GM18873 (cell line): ENCODE measurements around the gene UNKL.

Experiments used
- ATAC-seq: cut with Tn5 transposase; IDR thresholded peaks from one replicate; pipeline ENCODE4 v1.9.1; 2021; ENCODE audit warnings: mild to moderate bottlenecking, moderate library complexity, moderate number of reproducible peaks; ENCODE audit not compliant: unreplicated experiment, low FRiP score

Gene UNKL

GRCh38 chr16:1357906-1358566, 56.5 kb downstream of the UNKL start:
- no peak for ATAC-seq

GRCh38 chr16:1356061-1356900, 58.2 kb downstream of the UNKL start:
- ATAC-seq: no peak

GRCh38 chr16:1355591-1355990, 58.9 kb downstream of the UNKL start:
- ATAC-seq: no peak

- no peak for ATAC-seq
These were observed 59.5 kb downstream of the UNKL start for GRCh38 chr16:1354815-1355540.

DNA sequence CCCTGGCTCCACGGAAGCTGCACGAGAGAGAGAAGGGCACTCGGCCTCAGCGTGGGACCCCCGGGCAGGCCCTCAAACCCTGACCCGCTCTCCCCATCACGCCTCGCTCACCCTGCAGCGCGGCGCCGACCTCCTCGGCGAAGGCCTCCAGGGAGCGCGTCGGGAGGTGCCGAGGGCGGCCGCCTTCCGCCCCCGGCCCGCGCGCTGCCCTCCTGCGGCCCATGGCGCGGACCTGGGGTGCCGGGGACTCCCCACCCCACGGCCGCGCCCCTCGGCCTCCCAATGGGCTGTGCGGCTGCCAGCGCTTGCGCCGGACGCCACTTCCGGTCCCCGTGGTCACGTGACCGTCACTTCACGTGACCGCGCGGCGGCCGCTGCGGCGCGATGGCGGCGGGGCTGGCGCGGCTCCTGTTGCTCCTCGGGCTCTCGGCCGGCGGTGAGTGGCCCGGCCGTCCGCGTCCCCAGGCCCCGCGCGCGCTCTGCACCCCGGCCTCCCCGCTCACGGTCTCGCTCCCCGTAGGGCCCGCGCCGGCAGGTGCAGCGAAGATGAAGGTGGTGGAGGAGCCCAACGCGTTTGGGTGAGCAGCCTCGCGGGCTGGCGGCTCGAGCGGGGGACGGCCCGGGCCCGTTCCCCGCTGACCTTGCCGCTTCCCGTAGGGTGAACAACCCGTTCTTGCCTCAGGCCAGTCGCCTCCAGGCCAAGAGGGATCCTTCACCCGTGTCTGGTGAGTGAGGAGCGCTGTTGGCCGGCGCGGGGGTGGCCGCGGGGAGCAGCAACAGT, 62.7 kb downstream of the UNKL start, which contains the start of the genes GNPTG and TSR3:
Gene GNPTG, plus strand, starts transcription at position 350 of the 781 bp plus-strand sequence. Its CDS starts 35 bp downstream, at position 385.
Gene TSR3, minus strand, starts transcription at position 297 of the 781 bp plus-strand sequence. Its CDS starts 74 bp downstream, at position 223.
- no peak for ATAC-seq

- no peak for ATAC-seq
These were observed 63.3 kb downstream of the UNKL start for GRCh38 chr16:1351215-1351581.

DNA sequence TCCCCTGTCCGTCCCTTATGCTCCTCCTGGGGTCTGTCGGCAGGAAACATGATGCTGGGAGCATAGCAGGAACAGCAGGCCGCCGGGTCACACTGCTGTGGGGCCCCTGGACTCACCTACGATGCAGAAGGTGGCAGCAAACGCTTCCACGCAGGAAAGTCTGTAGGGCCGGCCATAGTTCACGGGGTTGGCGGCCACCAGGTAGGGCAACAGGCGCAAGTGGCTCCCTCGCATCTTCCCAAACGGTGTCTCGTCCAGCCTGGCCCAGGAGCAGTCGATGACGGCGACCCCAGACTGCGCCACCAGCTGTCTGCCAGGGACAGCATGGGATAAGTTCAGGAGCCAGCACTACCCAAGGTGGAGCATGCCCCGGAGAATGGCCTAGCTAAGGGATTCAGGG, 63.8 kb downstream of the UNKL start:
- ATAC-seq: no peak

DNA sequence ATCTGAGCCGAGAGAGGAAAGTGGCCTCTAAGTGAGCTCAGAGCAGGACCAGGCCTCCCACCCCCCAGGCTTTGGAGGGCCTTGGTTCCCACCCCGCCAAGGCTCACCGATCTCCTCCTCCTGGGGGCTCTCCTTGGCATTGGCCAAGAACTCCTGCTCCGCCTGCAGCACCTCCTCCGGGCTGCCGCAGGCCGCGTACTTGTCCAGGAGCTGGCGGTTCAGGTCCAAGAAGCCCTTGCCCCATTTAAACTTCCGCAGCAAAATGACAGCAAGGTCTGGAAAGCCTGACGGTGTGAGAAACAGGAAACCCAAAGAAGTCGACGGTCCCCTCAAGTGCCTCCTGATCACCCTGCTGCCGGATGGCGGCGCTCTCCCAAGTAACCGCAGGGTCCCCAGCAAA, 64.6 kb downstream of the UNKL start:
- ATAC-seq: no peak

GRCh38 chr16:1349351-1349750, 65.2 kb downstream of the UNKL start:
- ATAC-seq: no peak

- no peak for ATAC-seq
These were observed 65.6 kb downstream of the UNKL start for GRCh38 chr16:1348926-1349325.

- ATAC-seq: no peak
These were observed 66.1 kb downstream of the UNKL start for GRCh38 chr16:1348441-1348840.

DNA sequence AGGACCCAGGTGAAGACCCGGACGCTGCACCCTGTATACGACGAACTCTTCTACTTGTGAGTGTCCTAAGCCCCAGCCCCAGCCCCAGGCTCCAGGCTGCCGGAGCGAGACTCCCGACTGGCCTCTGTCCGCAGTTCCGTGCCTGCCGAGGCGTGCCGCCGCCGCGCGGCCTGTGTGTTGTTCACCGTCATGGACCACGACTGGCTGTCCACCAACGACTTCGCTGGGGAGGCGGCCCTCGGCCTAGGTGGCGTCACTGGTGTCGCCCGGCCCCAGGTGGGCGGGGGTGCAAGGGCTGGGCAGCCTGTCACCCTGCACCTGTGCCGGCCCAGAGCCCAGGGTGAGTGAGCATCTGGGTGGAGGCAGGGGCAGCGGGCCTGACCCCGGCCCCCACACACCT, 66.5 kb downstream of the UNKL start:
- ATAC-seq: no peak

DNA sequence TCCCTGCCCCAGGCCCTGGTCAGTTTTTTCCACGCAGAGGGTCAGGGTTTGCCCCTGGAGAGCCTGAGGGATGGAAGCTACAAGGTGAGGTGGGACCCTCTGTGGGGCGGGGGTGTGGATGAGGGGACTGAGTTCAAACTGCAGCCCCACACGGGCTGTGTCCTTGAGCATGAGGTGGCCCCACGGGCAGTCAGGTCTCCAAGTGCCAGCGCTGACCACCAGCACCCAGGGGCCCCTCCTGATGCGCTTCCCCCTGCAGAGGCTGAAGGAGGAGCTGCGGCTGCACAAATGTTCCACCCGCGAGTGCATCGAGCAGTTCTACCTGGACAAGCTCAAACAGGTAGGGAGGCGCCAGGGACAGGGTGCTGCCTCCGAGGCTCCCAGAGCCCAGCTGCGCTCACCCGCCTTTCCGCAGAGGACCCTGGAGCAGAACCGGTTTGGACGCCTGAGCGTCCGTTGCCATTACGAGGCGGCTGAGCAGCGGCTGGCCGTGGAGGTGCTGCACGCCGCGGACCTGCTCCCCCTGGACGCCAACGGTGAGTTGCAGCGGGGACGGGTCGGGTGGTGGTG, 67.1 kb downstream of the UNKL start:
- no peak for ATAC-seq

GRCh38 chr16:1346422-1347285, 67.8 kb downstream of the UNKL start:
- ATAC-seq: no peak

- no peak for ATAC-seq
These were observed 68.7 kb downstream of the UNKL start for GRCh38 chr16:1345651-1346421.

GRCh38 chr16:1345087-1345486, 69.4 kb downstream of the UNKL start:
- ATAC-seq: no peak

GRCh38 chr16:1344499-1344898, 70.0 kb downstream of the UNKL start:
- ATAC-seq: no peak
